Measurements from ENCODE around the gene BRINP1.

Gene BRINP1

DNA sequence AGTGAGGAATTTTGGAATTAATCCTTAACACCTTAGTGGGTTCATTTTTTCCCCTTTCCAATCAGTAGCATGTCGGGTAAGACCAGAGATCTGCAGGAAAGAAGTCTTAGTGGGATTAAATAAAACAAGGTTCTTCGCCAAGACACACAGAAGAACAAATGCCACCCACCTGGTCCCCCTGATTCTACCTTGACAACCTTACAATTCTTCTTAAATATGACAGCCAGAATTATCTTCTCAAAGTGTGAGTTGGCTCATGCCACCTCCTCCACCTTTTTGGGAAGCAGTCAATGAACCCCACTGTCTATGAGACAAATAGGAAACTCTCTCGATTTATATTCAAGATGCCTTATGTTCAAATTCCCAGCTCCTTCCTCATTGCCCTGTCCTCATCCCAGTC lies 105.1 kb downstream of the BRINP1 start:
- H3K27ac ChIP-seq, result no peak overlapping the region
- TF ChIP-seq, protein P1, sequence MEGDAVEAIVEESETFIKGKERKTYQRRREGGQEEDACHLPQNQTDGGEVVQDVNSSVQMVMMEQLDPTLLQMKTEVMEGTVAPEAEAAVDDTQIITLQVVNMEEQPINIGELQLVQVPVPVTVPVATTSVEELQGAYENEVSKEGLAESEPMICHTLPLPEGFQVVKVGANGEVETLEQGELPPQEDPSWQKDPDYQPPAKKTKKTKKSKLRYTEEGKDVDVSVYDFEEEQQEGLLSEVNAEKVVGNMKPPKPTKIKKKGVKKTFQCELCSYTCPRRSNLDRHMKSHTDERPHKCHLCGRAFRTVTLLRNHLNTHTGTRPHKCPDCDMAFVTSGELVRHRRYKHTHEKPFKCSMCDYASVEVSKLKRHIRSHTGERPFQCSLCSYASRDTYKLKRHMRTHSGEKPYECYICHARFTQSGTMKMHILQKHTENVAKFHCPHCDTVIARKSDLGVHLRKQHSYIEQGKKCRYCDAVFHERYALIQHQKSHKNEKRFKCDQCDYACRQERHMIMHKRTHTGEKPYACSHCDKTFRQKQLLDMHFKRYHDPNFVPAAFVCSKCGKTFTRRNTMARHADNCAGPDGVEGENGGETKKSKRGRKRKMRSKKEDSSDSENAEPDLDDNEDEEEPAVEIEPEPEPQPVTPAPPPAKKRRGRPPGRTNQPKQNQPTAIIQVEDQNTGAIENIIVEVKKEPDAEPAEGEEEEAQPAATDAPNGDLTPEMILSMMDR (IDR thresholded peaks at IDR 0.05), result no peak
- TF ChIP-seq ZFX (IDR thresholded peaks at IDR 0.05; ENCODE audit: borderline replicate concordance), result no peak

DNA sequence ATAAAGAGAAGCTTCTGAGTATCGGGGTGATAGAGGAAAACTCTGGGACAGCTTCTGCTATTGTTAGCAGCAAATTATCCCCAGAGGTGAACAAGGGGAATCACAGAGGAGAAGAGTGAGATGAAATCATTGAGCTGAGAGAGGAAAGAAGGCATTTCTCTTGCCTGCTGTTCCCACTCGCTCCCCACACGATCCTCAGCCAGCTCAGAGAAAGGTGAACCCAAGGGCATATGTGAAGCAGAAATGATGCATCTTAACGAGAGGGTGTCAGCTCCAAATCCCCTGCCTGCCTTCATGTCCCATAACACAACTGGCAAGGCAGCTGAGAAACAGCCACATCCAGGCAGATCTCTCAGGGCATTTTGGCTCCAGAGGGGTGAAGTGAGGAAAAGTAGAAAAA lies 111.6 kb downstream of the BRINP1 start:
- TF ChIP-seq, protein P1 (IDR thresholded peaks at IDR 0.05), result no peak
- TF ChIP-seq ZFX (IDR thresholded peaks at IDR 0.05; ENCODE audit: borderline replicate concordance), result no peak
- no peak overlapping the region for H3K27ac ChIP-seq

DNA sequence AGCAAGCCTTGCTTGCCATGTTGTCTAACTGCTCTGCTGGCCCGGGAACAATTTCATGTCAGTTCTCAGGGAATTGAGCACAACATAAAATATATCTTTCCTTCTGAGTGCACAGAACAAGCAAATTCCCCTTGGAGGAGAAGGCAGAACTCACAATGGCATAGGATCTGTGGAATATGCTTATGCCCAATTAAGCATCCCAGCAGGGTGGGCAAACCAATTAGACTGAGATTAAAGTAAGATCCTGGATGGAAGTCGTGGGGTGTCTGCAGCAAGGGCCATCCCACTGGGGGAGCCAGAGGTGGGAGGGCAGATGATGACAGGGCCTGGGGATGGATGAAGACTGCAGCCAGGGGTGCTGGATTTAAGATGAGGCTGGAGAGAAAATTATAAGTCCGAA lies 114.1 kb downstream of the BRINP1 start:
- no peak overlapping the region for H3K27ac ChIP-seq
- TF ChIP-seq, protein P1 (IDR thresholded peaks at IDR 0.05), result no peak
- TF ChIP-seq ZFX (IDR thresholded peaks at IDR 0.05; ENCODE audit: borderline replicate concordance), result no peak

DNA sequence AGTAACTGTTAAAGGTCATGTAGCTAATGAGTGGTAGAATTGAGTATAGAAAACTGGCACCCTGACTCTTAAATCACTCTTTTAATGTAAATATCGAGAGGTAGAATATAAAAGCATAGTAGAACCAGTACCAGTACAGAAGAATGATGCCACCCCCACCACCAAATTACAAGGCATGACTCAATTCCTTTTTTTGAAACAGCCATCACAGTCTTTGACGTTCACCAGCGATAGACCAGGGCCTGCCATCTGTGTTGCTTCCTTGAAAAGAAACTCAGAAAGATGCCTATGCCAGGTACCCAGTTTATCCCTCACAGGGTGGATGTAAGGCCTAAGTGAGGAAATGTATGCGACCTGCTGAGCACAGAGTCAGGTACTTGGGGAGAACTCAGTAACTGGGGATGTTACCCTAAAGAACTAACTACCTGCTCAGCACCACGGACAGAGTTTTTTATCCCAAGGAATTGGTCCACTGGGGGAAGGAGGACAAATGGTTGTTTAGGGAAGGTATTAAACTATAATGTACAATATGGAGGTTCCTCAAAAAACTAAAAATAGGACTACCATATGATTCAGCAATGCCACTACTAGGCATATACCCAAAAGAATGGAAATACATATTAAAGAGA lies 116.5 kb downstream of the BRINP1 start:
- no peak overlapping the region for H3K27ac ChIP-seq
- TF ChIP-seq ZFX (IDR thresholded peaks at IDR 0.05; ENCODE audit: borderline replicate concordance), result no peak
- TF ChIP-seq, protein P1 (IDR thresholded peaks at IDR 0.05), result no peak

DNA sequence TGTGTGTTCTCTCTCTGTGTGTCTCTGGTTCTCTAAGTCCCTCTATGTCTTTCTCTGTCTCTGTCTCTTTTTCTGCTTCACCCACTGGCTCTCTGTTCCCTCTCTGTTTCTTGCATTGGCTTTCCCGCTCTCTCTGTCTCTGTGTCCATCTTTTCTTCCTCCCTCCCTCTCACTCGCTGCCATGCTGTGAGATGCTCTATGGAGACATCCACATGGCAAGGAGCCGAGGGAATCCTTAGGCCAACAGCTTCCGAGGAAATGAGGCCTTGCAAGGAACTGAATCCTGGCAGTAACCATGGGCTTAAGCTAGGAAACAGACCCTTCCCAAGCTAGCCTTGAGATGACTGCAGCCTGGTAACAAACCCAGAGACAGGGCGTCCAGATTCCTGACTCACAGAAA lies 117.3 kb downstream of the BRINP1 start:
- no peak for TF ChIP-seq ZFX (IDR thresholded peaks at IDR 0.05; ENCODE audit: borderline replicate concordance)
- TF ChIP-seq, protein P1 (IDR thresholded peaks at IDR 0.05), result no peak

DNA sequence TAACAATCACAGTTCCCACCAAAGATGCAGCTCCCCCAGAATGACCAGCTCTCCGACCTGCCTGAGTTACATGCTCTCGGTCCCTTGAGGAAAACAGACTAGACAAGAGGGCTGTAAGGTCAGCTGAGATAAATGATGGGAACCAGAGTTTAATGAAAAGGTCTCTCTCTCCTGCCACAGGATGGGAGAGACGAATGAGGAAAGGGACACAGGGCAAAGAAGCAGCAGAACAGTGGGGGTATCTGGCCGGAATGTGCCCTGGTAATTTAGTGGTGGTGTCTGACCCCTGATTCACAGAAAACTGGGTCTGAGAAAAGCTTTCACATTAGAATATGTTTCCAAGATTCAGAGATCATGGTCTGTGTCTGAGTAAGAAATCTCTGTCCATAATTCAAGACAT lies 118.5 kb downstream of the BRINP1 start:
- no peak overlapping the region for H3K27ac ChIP-seq
- TF ChIP-seq, protein P1 (IDR thresholded peaks at IDR 0.05), result no peak
- no peak for TF ChIP-seq ZFX (IDR thresholded peaks at IDR 0.05; ENCODE audit: borderline replicate concordance)

More for the DNA sequence above, 117.3 kb downstream of the BRINP1 start:
- no peak overlapping the region for H3K27ac ChIP-seq

DNA sequence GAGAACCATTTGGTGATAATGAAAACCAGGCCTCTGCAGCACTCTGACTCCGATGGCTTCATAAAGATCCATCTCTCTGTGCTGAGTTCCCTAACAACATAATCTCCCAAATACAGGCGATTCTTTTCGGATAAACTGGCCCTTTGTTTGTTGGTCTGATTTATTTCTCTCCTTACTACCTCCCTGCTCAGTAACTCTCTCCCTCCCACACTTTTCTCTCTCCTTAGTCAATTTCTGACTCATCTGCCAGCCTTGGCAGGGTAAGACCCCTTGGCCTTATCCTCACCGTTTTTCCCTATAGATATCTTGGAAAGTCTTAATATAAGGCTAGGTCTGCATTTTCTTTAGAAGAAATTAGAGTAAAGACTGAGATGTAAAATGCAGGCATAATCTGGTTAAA lies 128.7 kb downstream of the BRINP1 start:
- H3K27ac ChIP-seq, result no peak overlapping the region
- TF ChIP-seq, protein P1 (IDR thresholded peaks at IDR 0.05), result no peak
- no peak for TF ChIP-seq ZFX (IDR thresholded peaks at IDR 0.05; ENCODE audit: borderline replicate concordance)
